AG04449 (cell line): ENCODE data around the gene MED22.

ENCODE experiments used
- CTCF ChIA-PET: fragments of 350-600 bp; formaldehyde crosslinking; extraction: SDS; loops from one replicate; lab custom pipeline; 2021; ENCODE audit warnings: antibody characterized with exemption; lab: Yijun Ruan, JAX
- POLR2A ChIA-PET: fragments of 400-600, 350-600 bp; formaldehyde crosslinking; extraction: SDS; loops from one replicate; lab custom pipeline; 2020; ENCODE audit warnings: antibody characterized with exemption, inconsistent platforms; lab: Yijun Ruan, JAX
- DNase-seq: peaks from one replicate; pipeline ENCODE4 v3.0.0-alpha.2; 2010; ENCODE audit warnings: low read depth, low spot score
- H3K4me3 ChIP-seq: 2 replicates; pipeline ENCODE4 v1.5.1; 2011; ENCODE audit warnings: low read depth, mild to moderate bottlenecking, control low read depth, low read length
- TF ChIP-seq, protein P1 (sequence below): IDR thresholded peaks from one replicate; pipeline ENCODE4 v1.5.1; 2011; ENCODE audit warnings: mild to moderate bottlenecking, moderate library complexity, low read length, control low read depth, inconsistent platforms; ENCODE audit not compliant: insufficient read depth; ENCODE audit errors: missing control alignments

MED22 gene

GRCh38 chr9:133384736-133385321, 36.9 kb upstream of the MED22 start:
- DNase-seq = no peak
- TF ChIP-seq, protein P1, sequence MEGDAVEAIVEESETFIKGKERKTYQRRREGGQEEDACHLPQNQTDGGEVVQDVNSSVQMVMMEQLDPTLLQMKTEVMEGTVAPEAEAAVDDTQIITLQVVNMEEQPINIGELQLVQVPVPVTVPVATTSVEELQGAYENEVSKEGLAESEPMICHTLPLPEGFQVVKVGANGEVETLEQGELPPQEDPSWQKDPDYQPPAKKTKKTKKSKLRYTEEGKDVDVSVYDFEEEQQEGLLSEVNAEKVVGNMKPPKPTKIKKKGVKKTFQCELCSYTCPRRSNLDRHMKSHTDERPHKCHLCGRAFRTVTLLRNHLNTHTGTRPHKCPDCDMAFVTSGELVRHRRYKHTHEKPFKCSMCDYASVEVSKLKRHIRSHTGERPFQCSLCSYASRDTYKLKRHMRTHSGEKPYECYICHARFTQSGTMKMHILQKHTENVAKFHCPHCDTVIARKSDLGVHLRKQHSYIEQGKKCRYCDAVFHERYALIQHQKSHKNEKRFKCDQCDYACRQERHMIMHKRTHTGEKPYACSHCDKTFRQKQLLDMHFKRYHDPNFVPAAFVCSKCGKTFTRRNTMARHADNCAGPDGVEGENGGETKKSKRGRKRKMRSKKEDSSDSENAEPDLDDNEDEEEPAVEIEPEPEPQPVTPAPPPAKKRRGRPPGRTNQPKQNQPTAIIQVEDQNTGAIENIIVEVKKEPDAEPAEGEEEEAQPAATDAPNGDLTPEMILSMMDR = no peak
- POLR2A ChIA-PET = no interaction called here
- CTCF ChIA-PET = interaction anchor here (1.2 to 1.4 kb wide), 2 partner anchors 25 to 198 kb away, joined by 3 to 4 read pairs; no protein-coding TSS in a partner anchor
- H3K4me3 ChIP-seq = no peak overlapping the region

DNA sequence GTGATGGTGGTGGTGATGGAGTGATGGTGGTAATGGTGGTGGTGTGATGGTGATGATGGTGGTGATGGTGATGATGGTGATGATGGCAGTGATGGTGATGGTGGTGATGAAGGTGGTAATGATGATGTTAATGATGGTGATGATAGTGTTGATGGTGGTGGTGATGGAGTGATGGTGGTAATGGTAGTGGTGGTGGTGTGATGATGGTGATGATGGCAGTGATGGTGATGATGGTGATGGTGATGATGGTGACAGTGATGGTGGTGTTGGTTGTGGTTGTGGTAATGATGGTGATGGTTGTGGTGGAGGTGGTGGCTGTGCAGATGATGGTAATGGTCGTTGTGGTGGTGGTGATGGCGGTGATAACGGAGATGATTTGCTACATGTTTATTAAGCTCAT, 35.5 kb upstream of the MED22 start:
- TF ChIP-seq, protein P1 = no peak
- ChIA-PET POLR2A (no interaction called here), CTCF (no interaction called here)
- no peak overlapping the region for H3K4me3 ChIP-seq
- DNase-seq = no peak

- no peak for DNase-seq
- CTCF ChIA-PET = no interaction called here
- TF ChIP-seq, protein P1 = no peak
- no peak overlapping the region for H3K4me3 ChIP-seq
- POLR2A ChIA-PET = no interaction called here
Measured at GRCh38 chr9:133382507-133383141, 34.7 kb upstream of the MED22 start.

DNA sequence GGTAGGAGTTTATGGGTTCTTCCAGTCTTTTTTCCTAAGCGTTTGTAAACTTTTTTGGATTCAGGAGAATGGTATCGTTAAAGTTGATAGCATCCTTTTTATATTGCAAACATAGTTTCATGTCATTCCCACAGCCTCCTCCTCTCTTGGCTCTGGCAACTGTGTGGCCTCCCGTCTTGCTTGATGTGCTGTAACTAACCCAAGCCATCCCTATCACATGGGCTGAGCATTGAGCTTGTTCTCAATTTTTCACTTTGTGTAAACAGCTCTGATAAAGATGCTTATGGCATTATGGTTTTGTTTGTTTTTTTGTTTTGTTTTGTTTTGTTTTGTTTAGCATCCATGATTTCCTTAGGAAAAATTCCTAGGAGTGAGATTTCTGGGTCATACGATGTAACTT, 32.8 kb upstream of the MED22 start:
- no peak overlapping the region for H3K4me3 ChIP-seq
- POLR2A ChIA-PET = no interaction called here
- TF ChIP-seq, protein P1 = no peak
- CTCF ChIA-PET = interaction anchor here (1.4 kb wide), 1 partner anchor 25 kb away, joined by 6 read pairs; no protein-coding TSS in a partner anchor
- no peak for DNase-seq

DNA sequence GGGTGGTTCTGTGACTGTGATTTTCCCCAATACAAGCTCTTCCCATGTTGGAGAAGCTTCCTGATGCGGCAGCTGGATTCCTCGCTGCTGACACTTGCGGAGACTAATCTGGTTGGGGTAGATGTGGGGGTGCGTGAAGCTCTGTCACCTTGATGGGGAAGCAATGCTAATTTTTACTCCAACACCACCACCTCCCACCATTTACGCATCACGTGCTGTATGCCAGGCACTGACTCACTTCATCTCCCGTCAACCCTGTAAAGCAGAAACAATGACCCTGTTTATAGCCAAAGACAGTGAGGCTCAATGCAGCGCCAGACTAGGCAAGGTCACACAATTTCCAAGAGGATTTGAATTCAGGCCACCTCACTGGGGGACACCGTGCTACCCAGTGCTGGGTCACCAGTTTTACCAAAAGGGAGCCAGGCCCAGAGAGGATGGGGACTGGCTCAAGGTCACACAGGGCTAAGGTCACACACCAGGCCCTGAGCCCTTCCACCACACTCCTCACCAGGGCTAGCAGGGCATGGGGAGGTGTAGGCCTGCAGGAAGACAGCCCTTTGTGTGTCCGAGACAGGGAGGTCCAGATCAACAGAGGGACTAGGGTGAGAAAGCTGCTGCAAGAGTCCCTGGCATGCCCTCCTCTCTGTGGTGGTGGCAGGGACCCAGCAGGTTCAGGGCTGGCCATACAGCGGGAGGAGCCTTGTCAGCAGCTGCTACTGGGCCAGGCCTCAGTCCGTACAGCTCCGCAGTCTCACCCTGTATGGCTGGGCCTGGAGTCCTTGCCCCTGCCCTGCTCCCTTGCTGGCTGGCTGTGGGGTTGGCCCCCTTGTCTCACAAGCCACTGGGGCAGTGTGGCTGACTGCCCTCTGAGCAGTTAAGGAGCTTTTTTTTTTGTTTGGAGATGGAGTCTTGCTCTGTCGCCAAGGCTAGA, 31.5 kb upstream of the MED22 start:
- TF ChIP-seq, protein P1 = no peak
- ChIA-PET POLR2A (no interaction called here), CTCF (interaction anchor here (0.8 to 2.3 kb wide), 4 partner anchors 18 to 37 kb away, joined by 3 to 6 read pairs (median 4); no protein-coding TSS in a partner anchor)
- no peak for DNase-seq
- no peak overlapping the region for H3K4me3 ChIP-seq

DNA sequence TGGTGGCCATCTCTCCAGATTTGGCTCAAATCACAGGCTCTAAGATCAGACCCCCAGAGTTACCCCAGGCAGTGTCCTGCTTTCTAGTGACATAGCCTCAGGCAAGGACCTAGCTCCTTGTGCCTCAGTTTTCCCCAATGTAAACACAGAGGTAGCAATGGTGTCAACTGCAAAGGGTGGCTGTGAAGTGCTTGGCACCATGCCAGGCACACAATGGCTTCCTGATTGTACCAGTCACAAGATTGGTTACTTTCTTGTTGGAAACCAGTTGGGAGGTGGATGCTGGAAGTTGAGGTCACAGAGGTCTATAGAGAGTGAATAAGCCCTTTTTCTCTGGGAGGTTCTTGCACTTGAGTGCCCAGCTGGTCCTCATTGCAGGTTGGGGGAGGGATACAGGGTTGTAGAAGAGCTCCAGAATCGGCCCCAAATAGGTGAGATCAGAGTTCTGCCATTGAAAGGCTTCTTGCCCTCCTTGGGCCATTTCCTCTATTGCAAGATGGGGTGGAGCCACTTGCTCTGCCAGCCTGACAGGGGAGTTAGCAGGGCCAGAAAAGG, 30.6 kb upstream of the MED22 start:
- TF ChIP-seq, protein P1 = no peak
- H3K4me3 ChIP-seq = no peak overlapping the region
- ChIA-PET CTCF (interaction anchor here (0.8 to 2.3 kb wide), 7 partner anchors 19 to 108 kb away, joined by 3 to 7 read pairs (median 4); no protein-coding TSS in a partner anchor), POLR2A (interaction anchor here (1.2 kb wide), 1 partner anchor 31 kb away, joined by 4 read pairs; the partner anchor contains the start of genes MED22 and RPL7A)
- DNase-seq = no peak
